SK-N-MC (cell line): Measurements from ENCODE around the gene ASZ1.

ENCODE experiments used
- EZH2 ChIP-seq: fragments of 200-600 bp; sonication (generic); IDR thresholded peaks from one replicate; pipeline ENCODE4 v1.6.1; 2017; ENCODE audit warnings: antibody characterized with exemption
- POLR2AphosphoS5 ChIP-seq: IDR thresholded peaks from 2 replicates; pipeline ENCODE4 v1.6.1; 2012; ENCODE audit warnings: mild to moderate bottlenecking, low read depth, low read length, borderline replicate concordance

DNA sequence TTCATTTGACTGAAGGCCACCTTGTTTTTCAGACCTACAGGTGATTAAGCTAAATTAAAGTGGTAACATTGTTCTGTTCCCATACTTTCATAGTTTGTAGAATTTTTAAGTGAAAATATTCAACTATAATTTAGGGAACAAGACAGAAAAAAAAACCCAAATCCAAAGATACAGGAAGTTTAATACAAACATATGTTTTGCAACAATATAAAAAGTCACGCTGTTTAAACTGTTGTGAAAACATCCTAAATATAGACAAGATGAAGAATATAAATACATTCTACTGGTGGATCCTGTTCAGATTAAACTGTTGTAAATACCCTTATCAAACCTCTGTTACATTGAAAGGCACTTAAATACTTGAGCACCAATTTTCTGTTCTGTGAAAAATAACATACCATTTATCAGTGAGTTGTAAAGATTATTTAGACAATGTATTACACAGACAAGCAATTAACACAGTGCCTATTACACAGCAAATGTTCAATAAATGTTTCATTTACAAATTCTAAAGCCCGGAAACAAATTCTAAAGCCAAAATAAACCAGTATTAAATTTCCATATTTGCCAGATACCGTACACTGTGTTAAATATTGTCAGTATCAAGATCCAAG lies 14.2 kb downstream of the ASZ1 start:
- no peak for TF ChIP-seq EZH2
- no peak for TF ChIP-seq POLR2AphosphoS5
